GM19035 (cell line): Measurements from ENCODE around the gene GJA1.
"Not testable (repeated sequence)": the region's sequence is repeated elsewhere in the genome, so short reads cannot be mapped to it uniquely, and the experiment has no call there.

Source experiments
- ATAC-seq: cut with Tn5 transposase; IDR thresholded peaks from one replicate; pipeline ENCODE4 v1.9.1; 2021; ENCODE audit not compliant: unreplicated experiment

Gene GJA1

DNA sequence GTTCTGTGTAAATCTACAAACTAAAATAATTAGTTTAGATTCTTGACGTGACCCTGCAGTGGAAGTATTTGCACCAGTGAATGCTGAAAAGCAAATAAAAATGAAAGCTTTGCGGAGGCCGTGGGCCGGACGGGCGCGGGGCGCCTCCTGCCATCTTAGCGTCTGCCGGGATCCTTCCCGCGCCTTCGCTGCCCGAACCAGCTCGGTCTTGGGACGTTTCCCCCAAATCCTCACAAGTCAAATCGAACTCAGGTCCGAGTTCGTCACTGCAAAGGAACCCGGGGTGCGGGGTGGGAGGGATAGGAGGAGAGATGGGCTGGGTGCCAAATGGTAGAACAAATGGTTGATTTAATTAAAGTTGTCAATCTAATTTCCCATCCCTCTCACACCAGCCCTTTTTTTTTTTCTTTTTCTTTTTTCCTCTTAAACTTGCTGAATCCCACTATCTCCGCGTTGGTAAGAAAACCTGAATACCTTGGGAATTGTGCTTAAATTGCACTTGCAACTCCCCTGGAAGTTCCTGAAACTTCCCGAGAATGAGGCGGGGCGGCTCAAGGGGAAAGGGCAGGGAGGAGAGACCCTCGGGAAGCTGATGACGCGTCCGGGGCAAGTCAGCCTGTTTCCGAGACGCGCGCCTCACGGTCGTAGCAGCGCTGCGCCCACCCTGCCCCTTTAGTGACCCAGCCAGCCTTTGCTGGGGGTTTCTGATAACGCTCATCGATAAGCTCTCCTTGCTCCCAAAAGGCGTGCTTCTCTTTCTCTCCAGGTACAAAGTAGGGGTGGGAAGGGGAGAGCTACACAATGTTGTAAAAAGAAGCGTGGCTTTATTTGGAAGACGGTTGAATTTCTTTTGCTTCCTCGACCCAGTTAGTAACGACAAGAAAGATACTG, 1.8 kb downstream of the GJA1 start:
- ATAC-seq: no peak

DNA sequence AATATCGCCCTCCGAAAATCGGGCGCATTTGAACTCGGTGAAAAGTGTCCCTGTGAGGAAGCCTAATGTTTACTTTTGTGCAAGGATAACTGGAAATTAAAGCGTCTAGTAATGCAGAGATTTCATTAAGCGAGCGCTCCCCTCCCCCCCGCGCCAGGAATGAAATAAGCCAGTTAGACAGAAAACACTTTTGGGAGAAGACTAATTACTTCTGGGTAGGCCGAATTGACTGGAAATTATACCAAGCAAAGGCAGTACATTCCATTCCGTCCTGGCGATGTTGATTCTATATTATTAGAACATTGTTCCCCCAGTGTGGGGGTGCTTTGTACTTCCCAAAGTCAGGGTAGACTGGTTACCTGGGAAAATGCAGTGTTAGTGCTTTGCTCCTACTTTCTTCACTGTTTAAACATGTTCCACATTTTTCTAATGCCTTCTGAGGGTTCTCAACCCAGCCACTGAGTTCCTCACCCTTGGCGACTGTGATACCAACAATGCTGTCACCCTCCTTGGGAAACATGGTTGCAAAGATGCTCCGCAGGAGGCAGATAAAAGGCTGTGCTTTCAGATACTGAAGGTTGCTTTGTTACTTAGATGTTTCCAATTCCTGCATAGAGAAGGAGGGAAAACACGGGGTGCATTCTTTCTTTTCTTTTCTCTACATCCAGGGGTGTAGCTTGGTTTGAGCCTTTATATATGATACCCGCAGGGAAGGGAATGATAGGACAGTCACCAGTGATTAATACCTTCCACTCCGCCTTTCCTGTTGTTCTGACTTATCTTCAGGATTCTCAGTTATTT, 2.6 kb downstream of the GJA1 start:
- ATAC-seq: no peak

GRCh38 chr6:121438869-121439268, 3.4 kb downstream of the GJA1 start:
- no peak for ATAC-seq

DNA sequence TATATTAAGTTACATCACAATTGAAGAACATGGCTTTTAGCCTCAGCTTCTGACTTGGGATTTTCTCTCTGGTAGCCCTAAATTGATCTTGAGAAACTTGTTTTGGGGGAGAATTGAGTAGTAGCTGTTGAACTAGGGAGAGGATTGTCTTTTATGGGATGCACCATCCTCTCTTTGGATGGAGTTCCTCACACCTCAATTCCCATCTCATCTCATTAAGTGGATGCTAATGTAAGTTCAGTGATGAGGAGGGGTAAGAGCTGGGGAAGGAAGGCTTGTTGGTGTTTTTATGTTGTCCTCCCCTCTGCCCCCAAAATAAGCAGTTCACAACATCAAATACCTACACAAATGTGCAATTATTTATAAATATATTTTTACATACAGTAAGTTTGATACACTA, 4.0 kb downstream of the GJA1 start:
- ATAC-seq: no peak

DNA sequence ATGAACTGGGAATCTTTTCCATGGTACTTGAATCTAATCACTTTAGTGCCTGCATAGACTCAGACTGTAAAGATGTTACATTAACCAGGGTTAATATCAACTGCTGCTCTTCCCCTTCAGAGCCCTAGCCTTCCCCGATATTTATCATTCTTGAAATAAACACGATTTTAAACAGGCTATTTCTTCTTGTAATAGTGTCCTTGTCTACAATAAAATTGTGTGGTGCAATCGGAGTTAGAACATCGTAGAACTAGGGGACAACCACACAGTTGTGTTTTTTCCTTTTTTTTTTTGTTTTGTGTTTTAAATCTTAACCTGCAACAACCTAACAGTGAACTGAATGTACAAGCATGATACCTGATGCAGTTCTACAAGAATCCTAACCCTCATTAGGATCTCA, 4.5 kb downstream of the GJA1 start:
- ATAC-seq: no peak

DNA sequence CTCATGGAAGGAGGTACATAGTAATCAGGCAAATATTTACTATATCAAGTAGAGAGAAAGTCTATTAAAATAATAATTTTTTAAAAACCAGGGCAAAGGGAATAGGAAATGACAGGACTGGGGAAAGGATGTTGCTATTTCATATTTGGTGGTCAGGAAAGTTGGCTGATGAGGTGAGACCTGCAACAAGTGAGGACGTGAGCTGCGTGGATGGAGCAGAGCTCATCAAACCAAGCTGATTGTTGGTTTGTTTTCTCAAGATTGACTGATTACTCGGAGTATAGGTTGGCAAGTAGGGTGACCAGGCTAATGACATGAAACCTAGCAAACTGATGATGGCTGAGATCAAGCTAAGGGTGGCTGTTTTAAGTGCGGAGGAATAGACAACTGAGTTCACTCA, 6.0 kb downstream of the GJA1 start:
- no peak for ATAC-seq

DNA sequence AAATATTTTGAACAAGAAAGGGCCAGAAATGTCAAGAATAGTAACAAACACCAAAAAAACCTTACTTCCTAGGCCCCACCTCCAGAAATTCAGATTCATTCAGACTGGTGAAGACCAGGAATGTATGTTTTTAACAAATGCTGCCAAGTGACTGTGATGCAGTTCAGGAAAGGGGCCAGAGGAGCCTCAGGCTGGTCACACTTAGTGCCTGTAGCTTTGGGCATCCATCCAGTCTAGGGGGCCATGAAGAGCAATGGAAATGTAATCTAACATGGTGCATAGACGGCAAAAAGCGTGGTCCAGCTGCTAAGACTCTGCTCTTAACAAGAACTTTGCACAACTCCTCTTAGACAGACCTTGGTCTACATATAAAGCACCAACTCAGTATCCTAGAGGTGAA, 7.1 kb downstream of the GJA1 start:
- no peak for ATAC-seq

DNA sequence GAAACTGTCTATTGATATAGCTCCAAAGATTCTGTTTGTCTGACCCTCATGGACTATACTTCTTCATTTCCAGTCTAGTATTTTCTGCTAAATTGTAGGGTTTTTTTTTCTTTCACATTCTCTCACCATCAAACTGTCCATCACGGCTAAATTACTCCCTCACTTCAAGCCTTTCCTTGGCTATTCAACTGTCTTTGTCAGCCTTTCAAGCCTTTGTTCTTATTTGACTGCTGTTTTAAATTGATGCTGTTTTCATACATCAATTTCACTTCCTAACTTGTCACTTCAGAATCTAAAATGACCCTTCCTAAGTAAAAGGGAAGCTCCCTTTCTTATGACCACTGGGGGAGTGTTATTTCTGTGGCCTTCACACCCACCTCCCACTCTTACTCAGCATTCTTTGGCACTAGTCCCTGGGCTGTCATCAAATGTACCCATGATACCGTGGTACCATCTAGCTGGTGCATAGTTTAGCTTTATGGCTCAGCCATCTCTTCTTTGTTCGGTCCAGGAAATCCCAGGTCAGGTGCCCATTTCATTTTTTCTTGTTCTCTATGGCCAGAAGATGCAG, 8.6 kb downstream of the GJA1 start:
- ATAC-seq: no peak

DNA sequence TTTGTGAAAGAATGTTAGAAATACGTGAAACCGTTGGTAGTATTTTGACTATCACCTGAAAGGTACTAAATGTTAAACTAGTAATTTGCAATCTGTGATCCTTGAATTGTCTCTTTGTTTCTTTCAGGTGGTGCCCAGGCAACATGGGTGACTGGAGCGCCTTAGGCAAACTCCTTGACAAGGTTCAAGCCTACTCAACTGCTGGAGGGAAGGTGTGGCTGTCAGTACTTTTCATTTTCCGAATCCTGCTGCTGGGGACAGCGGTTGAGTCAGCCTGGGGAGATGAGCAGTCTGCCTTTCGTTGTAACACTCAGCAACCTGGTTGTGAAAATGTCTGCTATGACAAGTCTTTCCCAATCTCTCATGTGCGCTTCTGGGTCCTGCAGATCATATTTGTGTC, 11.3 kb downstream of the GJA1 start:
- ATAC-seq: not testable (repeated sequence)

GRCh38 chr6:121447746-121448145, 12.3 kb downstream of the GJA1 start:
- ATAC-seq: not testable (repeated sequence)

- not testable (repeated sequence) for ATAC-seq
These were observed 13.1 kb downstream of the GJA1 start for GRCh38 chr6:121448528-121448927.

GRCh38 chr6:121449331-121449730, 13.9 kb downstream of the GJA1 start:
- ATAC-seq: no peak

DNA sequence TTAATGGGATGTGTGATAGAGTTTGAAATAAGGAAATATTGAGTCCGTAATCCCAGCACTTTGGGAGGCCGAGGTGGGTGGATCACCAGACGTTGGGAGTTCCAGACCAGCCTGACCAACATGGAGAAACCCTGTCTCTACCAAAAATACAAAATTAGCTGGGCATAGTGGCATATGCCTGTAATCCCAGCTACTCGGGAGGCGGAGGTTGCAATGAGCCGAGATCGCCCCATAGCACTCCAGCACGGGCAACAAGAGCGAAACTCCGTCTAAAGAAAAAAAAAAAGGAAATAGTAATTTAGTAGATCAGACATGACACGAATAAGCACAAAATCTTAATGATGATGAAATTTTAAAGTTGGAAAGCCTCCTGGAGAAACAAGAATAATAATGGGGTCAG, 14.8 kb downstream of the GJA1 start:
- no peak for ATAC-seq

DNA sequence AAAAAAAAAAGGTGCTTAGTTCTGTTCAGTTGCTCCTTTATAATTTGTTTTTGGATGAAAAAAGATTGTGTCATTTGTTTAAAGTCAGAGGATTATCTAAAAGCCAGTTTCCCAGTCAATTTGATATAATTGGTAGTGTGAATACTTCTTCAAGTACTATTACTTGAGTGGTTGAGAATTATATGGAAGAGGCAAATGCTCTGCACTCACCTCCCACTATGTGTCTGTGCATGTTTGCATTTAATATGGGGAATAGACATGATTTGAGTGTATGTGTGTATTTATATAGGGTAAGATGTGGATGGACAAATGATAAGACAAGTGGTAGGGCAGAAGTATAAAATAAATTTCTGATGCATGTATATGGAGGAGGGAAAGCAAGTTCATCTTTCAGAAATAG, 15.8 kb downstream of the GJA1 start:
- ATAC-seq: no peak

- no peak for ATAC-seq
These were observed 17.7 kb downstream of the GJA1 start for GRCh38 chr6:121453191-121453590.

DNA sequence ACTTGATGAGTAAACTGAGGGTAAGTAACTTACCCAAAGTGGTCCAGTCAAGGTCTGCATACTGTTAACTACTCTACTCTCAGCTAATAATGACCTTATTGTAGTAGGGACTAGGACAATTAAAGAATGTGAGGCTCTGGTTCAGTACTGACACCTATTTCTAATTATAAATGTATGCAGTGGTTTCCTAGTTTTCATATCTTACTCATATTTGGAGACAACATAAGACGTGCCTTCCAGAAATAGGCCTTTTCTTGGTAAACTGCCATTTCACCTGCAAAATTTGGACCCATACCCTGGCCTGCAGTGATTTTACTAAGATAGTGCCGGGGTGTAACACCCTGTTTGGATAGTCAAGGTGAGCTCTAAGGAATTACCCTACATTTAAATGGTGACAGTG, 24.7 kb downstream of the GJA1 start:
- no peak for ATAC-seq

GRCh38 chr6:121463087-121463486, 27.6 kb downstream of the GJA1 start:
- ATAC-seq: no peak

DNA sequence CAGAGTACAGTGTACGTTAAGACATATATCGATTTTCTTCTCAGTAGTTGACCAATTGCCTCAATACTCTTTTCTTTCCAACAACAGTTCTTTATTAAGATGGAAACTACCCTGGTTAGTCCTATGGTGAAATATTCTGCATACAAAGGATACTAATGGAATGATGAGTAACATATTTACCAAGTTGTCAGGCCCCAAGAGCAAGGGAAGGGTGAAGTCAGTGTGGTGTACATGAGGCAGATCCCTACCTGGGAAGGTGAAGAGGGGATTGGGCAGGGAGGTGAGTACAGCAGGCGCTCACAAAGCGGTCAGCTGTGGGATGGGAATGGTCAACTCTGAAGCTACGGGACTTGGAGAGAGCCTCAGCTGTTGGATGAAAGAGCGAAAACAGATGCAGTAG, 29.7 kb downstream of the GJA1 start:
- ATAC-seq: no peak

GRCh38 chr6:121479486-121480098, 44.1 kb downstream of the GJA1 start:
- no peak for ATAC-seq

GRCh38 chr6:121480099-121480713, 44.8 kb downstream of the GJA1 start:
- ATAC-seq: no peak
